NB4 (cell line): Measurements from ENCODE around the gene PLCD1.

ENCODE experiments used
- MYC ChIP-seq: IDR thresholded peaks from 2 replicates; pipeline ENCODE4 v1.6.1; 2011; ENCODE audit warnings: low read depth, low read length
- POLR2A ChIP-seq: IDR thresholded peaks from 2 replicates; pipeline ENCODE4 v1.6.1; 2011; ENCODE audit warnings: mild to moderate bottlenecking; ENCODE audit not compliant: insufficient read length; ENCODE audit errors: extremely low read depth
- TF ChIP-seq, protein P1 (sequence below): IDR thresholded peaks from one replicate; pipeline ENCODE4 v1.5.1; 2012; ENCODE audit warnings: low read depth, low read length

DNA sequence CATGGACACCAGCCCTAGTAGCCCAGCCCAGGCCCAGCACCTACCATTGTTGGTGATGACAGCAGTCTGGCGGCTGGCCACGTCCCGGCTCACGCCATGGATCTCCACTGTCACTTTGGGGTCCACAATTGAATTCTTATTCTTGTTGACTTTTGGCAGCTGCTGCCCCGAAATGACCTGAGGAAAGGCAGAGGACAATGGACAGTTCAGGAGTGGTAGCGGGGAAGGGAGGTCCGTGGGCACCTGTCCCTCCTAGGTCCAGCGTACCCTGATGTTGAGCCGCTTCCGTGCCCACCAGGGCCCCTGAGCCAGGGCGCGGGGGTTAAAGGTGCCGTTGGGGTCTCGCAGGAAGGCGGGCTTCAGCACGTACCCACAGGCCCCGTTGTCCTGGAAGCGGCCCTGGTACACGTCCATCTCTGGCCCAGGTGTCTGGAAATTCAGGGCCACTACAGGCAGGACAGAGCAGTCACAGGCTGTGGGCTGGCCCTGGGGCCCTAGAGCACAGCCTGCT is 21.2 kb downstream of the PLCD1 start:
- TF ChIP-seq POLR2A (no peak), MYC (no peak)
- TF ChIP-seq, protein P1, sequence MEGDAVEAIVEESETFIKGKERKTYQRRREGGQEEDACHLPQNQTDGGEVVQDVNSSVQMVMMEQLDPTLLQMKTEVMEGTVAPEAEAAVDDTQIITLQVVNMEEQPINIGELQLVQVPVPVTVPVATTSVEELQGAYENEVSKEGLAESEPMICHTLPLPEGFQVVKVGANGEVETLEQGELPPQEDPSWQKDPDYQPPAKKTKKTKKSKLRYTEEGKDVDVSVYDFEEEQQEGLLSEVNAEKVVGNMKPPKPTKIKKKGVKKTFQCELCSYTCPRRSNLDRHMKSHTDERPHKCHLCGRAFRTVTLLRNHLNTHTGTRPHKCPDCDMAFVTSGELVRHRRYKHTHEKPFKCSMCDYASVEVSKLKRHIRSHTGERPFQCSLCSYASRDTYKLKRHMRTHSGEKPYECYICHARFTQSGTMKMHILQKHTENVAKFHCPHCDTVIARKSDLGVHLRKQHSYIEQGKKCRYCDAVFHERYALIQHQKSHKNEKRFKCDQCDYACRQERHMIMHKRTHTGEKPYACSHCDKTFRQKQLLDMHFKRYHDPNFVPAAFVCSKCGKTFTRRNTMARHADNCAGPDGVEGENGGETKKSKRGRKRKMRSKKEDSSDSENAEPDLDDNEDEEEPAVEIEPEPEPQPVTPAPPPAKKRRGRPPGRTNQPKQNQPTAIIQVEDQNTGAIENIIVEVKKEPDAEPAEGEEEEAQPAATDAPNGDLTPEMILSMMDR: no peak
